MV-4-11 (cell line): ENCODE data around the gene ELL2.
"Not testable (repeated sequence)": the region's sequence is repeated elsewhere in the genome, so short reads cannot be mapped to it uniquely, and the experiment has no call there.

ENCODE experiments used
- DNase-seq: peaks from one replicate; lab custom pipeline; 2025; lab: John Stamatoyannopoulos, UW

ELL2 gene

DNA sequence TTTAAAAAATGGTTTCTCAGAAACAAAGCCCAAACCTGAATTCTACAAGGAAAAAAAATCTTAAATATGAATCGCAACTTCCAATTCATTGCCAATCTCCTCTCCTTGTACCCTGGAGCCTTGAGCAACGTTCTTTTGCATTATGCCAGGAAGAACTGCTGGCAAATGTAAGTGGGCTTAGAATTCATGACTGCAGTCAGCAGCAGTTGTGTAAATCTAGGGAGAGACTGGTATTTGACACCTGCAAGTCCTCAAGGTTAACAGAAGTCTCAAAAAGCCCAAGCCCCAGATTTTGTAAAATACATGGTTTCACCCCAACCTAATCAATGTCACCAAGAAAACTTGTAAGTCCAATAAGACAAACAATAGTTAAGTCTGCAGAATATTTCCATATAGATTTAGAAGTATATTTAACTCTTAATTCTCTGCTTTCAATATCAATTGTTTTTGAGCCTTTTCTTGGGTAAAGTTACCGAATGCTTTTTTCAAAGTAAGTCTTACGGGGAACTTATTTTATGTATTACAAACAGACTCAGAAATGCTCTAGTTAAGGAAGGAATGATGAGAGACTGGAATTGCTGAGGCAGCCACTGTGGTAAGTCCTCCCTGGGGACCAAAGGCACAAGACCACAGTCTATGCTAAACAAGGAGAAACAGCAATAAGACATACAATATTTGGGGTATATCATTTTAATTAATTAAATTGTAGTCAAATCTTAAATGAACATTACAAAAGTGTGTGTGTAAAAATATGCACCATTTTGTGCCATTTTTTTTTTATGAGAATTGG is 31.3 kb downstream of the ELL2 start:
- DNase-seq, result no peak

DNA sequence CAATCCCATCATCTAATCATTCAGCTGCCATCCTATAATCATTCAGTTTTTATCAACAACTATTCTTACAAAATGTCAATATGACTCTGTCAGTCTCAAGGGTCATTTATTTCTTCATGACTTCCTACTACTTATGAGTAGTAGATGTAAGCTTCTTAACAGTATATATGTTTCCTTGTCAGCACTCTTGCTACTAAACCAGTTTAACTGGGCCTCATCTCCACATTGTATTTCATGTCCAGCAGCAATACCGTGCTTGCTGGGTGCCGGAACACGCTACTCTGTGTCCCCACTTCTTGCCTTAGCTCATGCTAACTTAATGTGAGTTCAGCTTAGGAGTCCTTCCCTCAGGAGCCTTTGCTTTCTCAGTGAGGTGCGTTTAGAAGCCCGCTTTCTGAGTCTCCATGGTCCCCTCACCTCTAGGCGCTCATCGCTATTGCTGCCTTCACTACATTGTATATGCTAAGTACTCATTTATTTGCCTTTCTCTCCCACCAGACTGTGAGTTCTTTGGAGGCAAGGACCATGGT is 32.9 kb downstream of the ELL2 start:
- DNase-seq, result no peak

DNA sequence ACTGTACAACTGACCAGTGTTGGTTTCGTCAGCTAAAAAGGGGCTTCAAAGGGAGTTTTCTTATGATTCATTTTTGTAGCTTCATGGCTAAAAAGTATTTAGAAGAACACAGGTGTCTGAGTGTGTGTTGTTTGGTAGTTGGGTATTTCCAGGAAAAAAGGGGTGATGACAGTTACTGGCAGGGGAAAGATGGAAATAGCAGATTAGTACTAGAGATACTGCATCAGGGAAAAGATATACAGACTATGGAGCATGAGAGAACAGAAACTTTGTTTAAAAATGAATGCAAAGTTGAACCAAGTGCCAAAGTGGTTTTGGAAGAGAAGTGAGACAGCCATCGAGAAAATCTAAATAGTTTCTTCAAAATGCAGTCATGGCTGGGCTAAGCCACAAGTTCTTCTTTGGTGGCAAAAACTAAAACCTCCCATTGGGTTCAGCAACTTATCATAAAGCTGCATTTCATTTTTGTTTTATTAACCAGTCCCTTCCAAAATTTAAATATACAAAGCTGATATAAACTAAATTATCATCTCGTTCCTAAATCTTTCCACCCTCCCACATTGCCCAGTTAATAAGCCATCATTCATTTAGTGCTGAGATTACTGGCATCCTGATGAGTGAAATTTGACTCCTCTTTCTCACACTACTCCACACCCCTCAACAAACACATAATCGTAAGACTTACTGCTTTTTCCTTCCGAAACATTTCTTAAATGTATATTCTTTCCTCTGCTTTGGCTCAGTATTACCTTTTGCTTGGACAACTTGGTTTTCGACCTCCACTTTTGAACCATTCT is 33.5 kb downstream of the ELL2 start:
- DNase-seq, result peak; percentile 75

DNA sequence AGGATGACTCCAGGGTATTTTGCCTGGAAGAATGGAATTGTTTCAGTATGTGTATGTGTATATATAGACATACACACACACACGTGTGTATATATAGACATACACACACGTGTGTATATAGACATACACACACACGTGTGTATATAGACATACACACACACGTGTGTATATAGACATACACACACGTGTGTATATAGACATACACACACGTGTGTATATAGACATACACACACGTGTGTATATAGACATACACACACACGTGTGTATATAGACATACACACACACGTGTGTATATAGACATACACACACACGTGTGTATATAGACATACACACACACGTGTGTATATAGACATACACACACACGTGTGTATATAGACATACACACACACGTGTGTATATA is 34.4 kb downstream of the ELL2 start:
- DNase-seq, result not testable (repeated sequence)

GRCh38 chr5:95925939-95926338 is 35.7 kb downstream of the ELL2 start:
- no peak for DNase-seq

DNA sequence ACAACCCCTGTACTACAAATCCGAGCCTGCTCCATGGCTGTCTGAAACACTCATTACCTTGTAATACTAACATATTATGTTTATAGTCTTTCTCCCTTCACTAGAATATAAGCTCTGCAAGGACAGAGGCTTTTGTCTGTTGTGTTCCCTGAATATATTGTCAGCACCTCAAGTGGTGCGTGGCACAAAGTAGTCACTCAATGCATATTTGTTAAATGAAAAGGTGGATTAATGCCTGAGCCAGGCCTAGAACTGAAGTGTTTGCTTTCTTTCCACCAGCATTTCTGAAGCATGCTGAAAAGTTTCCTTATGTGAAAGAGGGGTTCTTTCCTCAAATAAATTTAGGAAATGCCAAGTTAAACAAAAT is 36.3 kb downstream of the ELL2 start:
- DNase-seq, result no peak

DNA sequence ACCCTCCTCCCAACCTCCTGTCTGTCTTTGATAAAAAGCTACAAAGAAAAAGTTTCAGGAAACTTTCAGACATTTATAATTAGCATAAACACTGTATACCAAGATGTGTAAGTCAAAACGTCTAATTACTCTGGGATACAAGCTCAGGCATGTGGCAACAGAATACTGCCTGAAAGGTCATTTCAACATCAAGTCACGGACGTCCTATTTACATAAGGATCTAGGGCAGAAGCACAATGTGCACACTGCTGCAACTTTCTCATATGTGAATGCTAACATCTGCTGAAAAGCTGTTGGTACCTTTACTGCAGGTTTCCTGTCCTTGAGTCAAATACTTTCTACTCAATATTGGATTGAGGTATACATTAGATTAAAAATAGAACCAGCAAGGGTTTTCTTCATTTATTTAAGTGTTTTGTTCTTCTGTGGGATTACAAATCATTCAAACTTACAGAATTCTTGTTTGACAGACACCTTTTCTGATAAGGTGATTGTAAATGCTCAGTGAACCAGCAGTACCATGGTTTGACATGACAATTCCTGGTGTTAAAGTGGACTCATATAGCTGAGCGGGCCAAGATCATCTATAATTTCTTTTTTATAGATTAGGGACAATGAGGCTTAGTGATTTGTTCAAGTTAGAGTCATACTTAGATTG is 36.8 kb downstream of the ELL2 start:
- DNase-seq, result peak; percentile 81

DNA sequence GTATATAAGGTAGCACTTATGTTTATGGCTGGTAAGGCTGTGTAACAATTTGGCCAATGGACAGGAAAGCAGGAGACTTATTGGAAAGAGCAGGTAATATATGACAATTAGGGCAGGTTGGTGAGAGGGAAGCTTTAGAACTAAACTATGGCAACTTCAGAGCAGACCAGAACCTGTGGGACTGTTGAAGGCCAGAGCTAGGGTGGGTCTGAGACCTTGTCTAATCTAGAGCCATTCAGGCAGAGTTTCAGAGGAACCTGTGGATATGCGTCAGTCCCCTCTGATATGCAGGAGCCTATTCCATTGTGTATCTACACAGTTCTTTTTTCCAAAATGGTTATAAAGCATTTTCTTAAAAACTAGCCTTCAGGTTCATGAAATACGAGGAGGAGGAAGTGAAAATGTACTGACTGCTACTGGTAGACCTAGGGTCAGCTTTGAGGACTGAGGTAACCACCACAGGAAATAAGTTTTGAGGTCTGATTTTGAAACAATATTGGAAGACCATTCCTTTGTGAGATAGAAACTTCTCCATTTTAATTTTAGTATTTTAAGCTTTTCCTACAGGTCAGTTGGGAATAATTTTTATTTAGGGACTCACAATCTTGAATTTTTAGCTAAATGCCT is 37.6 kb downstream of the ELL2 start:
- DNase-seq, result peak; percentile 93

DNA sequence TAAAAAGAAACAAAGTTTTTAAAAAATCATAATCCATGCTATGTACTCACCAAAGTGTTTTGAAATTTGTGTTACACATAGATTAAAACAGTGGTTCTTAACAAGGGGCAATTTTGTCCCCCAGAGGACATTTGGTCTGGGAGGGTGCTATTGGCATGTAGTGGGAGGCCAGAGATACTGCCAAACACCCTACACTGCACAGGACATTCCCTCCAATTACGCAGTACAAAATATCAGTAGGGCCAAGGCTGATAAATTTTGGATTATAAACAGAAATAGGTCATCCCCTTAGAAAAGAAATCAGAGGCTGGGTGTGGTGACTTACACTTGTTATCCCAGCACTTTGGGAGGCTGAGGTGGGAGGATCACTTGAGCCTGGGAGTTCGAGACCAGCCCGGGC is 38.9 kb downstream of the ELL2 start:
- DNase-seq, result no peak

GRCh38 chr5:95921501-95921900 is 40.1 kb downstream of the ELL2 start:
- no peak for DNase-seq

DNA sequence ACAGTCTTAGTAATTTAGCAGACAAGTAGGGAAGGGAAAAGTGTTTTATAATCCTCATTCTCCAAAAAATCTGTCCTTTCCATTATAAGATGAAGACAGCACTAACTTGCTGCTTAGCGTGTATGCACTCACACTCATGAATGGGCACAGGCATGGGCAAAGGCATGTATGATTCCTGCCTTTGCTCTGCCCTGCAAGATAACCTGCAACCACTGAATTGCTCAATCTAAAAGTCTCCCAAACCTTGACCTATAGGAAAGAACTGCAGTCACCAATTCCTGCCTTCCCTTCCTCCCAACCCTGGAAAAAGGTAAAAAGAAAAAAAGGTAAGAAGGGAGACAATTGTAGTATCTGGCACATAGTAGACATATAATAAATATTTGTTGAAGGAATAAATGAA is 40.8 kb downstream of the ELL2 start:
- no peak for DNase-seq

- DNase-seq, result peak; percentile 74
These were observed 42.0 kb downstream of the ELL2 start for GRCh38 chr5:95919658-95920057.

GRCh38 chr5:95918421-95919006 is 43.1 kb downstream of the ELL2 start:
- DNase-seq, result no peak

DNA sequence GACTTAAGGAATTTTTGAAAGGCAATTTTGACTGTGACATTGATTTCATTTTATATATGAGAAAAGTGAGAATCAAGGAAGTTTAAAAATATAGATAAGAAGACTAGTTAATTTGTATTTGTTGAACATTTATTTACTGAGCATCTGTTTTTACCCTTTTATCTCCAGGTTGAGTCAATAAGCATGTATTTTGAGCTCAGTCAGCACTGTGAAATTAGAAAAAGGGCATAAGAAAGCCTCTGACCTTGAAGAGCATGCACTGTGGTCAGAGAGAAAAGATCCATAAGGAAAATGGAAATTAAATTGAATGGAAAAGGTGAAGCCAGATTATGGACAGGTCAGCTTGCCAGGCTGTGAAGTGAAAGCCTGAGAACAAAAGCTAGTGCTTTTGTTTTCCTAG is 44.4 kb downstream of the ELL2 start:
- no peak for DNase-seq

GRCh38 chr5:95916687-95917085 is 45.0 kb downstream of the ELL2 start:
- peak; percentile 36 for DNase-seq

GRCh38 chr5:95915999-95916686 is 45.5 kb downstream of the ELL2 start:
- DNase-seq, result peak; percentile 79

DNA sequence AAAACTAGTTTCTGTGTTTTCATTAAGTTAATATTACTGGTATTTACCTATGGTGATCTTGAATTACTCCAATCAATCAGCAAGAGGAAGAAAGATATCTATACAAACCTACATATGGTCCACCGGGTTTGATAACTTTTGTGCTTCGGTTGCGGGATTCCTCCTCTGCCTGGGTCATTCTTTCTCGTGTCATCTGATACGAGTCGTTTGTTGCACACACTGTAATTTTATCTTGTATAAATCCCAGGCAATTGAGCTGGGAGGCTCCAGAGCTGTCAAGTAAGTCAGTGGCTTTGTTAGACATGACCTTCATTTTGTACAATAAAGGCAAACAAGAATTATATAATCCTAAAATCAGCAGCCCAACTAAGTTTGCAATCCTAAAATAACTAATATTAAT is 48.0 kb downstream of the ELL2 start:
- no peak for DNase-seq

- no peak for DNase-seq
These were observed 49.6 kb downstream of the ELL2 start for GRCh38 chr5:95912029-95912428.

- no peak for DNase-seq
These were observed 51.1 kb downstream of the ELL2 start for GRCh38 chr5:95910521-95910920.

DNA sequence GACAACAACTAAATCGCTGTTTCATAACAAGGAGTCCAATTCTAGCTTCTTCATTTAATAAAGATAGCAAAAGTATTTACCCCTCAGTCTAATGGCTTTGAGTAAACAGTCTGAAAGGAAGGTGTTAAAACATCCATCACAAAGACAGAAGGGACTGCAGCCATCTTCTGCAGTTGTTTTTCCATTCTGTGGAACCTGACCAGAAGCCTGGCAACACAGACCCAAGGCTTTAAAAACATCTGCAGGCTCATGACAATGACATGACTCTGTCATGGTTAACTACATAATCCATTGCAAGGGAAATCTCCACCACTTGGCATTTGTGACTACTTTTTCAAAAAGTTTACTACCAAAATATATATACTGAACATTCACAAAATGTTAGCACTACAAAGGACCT is 51.9 kb downstream of the ELL2 start:
- no peak for DNase-seq

DNA sequence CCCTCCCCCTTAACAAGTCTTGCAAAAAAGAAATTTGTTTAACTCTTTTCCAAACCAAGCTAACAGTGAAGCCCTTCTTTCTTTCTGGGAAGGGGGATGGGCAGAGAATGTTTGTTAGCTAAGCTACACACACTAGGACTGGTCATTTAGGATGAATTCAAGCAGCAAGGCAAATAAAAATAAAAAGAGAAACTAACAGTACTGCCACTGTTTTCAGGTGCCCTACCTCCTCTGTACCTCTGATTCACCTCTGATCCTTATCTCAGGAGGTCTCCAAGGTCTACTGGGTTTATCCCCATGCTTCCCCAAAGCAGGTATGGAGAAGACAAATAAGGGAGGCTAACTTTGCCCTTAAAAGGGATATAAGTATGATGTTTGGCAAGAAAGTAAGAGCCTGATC is 52.9 kb downstream of the ELL2 start:
- DNase-seq, result no peak
